GM03348 (cell line): ENCODE measurements around the gene C12orf57.

Source experiments
- DNase-seq: peaks from one replicate; pipeline ENCODE4 v3.0.0; 2012; ENCODE audit warnings: low spot score

Gene C12orf57

DNA sequence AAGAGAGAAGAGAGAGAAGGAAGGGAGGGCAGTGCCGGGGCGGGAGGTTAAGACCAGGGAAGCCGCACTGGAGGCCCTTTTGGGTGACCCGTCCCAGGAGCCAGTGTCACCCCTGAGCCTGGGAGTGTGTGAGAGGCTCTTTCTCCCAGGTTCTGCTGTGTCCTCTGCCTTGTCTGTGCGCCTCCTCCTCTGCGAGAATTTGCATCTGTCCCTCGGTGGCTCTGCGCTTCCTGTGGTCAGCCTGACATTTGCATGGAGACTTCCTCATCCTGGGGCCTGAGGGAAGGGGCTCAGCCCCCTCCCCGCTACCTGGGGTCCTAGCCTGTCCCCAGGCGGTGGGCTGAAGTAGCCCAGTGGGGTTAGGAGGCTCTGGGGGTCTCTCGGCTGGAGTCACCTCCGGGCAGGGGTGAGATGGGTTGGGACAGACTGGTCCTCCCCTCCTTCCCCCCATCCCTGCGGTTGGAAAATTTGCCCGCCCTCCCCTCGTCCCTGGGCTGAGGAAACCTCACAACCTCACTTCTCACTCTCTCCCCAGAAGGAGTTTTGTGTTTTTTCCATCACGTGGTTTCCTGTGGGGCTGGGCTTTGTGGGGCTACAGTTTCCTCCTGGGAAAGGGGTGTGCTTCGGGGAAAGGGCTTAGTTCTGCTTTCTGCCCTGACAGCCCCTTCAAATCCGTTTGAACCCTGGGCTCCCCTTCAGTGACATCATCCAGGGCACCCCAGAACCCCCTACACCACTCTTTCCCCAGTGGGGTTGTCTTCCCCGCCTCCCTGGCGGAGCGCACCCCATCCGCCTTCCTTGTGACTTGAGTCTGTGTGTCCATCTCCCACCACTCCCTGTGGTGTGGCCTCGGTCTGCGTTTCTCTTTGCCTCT lies 9.9 kb downstream of the C12orf57 start:
- no peak for DNase-seq

DNA sequence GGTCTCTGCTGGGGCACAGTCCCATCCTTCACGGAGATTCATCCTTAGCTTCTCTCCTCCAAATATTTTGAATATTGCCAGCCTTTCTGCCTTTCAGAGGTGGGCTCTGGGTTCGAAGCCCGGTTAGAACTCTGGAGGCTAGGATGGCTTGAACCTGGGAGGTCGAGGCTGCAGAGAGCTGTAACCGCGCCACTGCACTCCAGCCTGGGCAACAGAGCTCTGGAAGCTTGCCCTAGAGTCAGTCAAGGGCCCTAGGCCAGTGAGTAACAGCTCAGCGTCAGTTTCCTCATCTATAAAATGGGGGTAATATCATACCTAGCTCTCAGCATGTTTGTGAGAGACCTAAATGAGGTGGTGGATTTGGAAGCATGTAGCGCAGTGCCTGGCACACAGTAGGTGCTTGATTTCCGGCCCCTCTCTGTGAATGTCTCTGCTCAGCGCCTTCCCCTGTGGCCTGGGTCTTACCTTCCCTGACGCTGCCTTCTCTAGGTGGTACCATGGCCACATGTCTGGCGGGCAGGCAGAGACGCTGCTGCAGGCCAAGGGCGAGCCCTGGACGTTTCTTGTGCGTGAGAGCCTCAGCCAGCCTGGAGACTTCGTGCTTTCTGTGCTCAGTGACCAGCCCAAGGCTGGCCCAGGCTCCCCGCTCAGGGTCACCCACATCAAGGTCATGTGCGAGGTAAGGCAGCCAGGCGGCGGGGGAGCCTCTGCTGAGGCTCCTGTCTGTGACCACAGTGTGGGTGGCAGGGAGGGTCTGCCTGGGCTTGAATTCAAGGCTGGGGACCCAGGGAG lies 10.7 kb downstream of the C12orf57 start:
- DNase-seq = no peak

DNA sequence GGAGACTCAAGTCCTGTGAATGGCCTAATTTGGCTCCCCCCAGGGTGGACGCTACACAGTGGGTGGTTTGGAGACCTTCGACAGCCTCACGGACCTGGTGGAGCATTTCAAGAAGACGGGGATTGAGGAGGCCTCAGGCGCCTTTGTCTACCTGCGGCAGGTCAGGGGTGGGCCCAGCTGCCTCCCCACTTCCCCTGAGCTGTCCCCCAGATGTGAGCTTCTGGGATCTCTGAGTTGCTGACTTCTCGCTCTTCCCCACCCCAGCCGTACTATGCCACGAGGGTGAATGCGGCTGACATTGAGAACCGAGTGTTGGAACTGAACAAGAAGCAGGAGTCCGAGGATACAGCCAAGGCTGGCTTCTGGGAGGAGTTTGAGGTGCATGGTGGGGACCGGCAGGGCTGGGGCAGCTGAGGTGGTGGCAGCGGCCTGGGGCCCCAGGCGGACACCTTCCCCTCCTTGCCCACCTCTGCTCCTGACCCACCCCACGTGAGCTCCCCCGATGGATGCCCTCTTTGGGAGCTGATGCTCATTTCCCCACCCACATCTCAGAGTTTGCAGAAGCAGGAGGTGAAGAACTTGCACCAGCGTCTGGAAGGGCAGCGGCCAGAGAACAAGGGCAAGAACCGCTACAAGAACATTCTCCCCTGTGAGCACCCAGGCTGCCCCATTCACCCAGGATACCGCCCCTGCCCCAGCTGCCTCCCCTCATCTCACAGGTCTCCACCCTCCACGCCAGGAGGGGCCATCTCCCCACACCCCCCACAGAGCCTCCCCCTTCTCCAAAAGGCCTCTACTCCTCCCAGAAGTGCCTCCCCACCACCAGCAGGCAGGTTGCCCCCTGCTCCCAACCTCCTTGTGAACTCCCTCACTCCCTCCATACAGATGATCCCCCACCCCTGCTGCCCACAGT lies 11.5 kb downstream of the C12orf57 start:
- DNase-seq = no peak

DNA sequence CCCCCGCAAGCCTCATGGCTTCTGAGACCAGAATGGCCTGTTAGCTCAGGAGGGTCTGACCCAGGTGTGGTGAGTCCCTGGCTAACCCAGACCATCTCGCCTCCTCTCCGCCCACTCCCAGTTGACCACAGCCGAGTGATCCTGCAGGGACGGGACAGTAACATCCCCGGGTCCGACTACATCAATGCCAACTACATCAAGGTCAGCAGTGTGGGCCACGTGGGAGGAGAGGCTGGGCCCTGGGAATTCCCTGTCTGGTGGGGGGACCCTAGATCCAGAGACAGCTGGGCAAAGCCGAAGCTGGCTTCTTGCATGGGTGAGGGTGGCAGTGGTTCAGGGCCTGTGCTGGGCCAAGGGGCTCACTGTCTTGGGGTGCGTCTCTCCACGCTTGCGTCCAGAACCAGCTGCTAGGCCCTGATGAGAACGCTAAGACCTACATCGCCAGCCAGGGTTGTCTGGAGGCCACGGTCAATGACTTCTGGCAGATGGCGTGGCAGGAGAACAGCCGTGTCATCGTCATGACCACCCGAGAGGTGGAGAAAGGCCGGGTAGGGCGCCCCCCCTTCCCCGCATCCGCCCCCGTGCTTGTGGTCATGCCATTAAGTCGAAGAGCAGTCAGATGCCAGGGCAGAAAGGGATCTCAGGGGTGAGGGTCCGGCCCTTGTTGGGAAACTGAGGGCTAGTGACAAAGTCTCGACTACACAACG lies 12.4 kb downstream of the C12orf57 start:
- no peak for DNase-seq

DNA sequence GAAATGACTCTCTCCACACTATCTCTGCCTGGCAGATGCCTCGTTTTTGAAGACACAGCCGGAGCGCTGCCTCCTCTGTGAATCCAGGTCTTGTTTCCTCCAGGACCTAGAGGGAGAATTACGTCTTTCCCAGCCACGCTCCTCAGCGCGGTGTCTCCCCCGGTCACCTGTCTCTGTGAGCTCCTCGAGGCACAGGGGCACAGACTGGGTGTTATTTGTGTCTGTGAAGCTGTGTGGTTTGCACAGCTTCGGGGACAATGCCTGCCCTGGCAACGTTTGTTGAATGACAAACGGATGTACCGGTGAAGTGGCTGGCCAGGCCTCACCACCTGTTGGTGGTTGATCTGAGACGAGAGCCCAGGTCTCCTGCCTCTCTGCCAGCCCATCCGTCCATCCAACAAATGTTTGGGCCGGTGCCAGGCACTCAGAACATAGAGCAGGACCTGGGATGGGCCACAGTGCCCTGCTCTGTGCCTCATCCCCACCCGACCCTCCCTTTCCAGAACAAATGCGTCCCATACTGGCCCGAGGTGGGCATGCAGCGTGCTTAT lies 13.4 kb downstream of the C12orf57 start:
- DNase-seq = no peak

DNA sequence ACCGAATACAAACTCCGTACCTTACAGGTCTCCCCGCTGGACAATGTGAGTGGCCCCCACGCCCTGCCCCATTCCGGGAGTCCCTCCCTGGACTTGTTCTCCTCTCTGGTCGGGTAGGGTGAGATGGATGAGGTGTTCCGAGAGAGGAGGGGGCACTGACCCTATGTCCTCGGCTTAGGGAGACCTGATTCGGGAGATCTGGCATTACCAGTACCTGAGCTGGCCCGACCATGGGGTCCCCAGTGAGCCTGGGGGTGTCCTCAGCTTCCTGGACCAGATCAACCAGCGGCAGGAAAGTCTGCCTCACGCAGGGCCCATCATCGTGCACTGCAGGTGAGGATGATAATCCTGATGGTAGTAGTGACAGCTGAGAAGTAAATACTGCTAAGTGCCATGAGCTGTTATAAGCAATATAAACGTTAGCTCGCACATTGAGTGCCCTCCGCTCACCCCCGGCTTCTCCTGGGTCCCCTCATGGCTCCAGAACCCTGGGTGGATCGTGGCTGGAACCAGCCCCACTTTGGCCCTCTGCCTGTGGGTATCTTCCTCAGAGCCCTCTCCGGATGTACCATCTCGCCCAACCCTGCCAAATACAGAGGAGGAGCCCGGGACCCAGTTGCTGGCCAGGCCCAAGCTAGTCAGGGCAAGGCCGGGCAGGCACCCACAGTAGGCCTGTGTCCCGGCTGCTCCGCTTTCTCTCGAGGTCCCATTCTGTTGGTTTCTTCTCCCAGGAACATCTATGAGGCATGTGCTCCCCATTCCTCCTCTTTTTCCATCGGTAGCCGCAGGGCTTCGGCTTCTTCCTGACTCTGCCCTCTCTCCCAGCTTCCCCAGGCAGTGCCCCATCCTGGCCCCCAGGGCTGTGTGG lies 14.2 kb downstream of the C12orf57 start:
- no peak for DNase-seq

DNA sequence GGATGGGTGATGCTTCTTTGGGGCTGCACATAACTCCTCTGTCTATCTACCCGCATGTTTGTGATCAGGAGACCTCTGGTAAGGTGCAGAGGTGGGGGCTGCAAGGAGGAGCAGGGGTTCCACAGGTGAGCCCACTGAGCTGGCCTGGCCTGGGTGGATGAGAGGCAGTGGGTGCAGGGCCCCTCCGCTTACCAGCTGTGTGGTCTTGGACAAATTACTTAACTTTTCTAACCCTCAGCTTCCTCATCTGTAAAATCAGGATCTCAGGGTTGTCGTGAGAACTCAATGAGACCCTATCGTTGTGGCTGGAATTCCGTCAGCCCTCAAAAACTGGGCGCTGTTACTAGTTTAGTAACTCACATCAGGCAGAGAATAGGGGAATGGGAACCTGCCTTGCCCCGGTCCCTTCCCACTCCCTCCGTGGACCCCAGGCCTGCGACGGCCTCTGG lies 14.8 kb downstream of the C12orf57 start:
- no peak for DNase-seq

DNA sequence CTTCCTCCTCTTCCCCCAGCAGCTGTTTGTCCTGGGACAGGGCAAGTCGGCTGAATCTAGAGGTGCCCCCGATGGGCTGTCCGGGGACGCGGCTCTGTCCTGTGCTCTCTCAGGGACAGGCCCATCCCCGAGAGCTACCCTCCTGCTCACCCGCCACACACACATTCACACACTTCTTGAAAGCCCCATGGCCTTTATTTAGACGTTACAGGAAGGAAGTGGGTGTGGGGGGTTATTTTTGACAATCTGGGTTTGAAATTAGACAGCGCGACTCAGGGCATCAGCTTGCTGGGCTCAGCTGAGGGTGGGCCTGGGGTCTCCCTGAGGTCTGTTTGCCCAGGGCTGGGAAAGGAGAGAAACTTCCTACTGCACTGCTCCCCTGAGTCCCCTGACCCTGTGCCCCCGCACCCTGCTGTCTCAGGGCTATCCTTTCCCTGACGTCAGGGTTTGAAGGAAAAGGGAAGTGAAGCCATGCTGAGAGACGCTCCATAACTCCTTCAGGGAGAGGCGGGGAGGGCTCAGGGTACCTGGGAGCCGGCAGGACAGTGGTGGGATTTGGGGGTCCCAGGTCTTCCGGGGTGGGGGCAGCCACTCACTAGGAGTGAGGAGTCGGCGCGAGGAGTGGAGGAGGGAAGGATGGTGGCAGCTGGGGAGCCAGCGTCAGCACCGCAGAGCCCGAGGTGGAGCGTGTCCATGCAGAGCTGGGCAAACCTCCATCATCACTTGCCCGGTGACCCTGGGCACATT lies 15.4 kb downstream of the C12orf57 start:
- DNase-seq = no peak

DNA sequence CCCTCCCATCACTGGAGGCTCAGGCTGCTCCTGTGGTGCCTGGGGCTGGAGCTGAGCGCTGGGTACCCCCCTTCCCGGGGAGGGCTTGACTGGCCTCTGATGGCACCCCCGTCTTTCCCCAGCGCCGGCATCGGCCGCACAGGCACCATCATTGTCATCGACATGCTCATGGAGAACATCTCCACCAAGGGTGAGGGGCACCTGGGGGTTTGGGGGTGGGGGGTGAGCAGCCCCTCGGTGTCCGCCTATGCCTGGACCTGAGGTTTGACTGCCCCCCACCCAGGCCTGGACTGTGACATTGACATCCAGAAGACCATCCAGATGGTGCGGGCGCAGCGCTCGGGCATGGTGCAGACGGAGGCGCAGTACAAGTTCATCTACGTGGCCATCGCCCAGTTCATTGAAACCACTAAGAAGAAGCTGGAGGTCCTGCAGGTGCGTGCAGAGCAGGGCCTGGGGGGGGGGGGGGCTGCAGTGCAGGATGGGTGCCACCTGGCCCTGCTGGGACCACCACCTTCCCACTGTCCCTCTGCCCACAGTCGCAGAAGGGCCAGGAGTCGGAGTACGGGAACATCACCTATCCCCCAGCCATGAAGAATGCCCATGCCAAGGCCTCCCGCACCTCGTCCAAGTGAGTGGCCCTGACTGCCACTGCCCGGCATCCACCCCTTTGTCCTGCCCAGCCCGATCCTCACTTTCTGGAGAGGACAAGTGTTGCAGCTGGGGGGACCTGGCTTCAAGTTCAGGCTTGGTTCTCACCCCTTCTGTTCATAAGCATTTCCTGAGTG lies 16.2 kb downstream of the C12orf57 start:
- DNase-seq = no peak

DNA sequence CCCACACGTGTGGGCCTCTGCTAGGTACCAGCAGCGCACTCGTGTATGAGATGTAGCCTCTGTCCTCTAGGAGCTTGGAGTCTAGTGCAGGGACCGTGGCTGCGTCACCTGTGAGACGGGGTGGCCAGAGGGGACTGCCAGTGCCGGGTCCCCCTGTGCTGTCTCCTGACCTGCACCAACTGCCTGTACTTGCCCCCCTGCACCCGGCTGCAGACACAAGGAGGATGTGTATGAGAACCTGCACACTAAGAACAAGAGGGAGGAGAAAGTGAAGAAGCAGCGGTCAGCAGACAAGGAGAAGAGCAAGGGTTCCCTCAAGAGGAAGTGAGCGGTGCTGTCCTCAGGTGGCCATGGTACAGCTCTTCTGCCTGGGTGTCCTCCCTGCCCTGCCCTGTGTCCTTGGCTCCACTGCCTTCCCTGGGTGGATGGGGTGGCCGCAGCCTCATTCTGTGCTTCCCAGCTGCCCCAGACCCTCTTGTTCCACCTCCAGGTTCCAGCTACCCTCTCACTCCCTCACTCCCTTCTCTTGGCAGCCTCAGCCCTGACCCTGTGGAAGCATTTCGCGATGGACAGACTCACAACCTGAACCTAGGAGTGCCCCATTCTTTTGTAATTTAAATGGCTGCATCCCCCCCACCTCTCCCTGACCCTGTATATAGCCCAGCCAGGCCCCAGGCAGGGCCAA lies 16.9 kb downstream of the C12orf57 start:
- DNase-seq = no peak

DNA sequence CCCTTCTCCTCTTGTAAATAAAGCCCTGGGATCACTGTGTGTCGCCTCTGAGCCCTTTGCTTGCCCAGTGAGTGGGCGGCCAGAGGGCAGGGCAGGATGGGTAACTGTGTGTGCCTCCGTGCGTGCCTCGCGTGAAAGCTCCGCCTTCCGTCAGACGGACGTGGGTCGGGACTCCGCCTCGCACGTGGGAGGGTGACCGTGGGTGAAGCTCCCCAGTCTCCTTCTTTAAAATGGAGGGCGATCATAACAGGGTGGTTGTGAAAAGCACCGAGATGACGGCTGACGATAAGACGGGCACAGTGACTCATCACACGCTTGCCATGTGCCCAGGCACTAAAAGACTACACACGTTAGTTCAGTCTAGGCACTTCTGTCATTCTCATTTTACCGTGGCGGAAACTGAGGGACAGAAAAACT lies 17.5 kb downstream of the C12orf57 start:
- DNase-seq = no peak

DNA sequence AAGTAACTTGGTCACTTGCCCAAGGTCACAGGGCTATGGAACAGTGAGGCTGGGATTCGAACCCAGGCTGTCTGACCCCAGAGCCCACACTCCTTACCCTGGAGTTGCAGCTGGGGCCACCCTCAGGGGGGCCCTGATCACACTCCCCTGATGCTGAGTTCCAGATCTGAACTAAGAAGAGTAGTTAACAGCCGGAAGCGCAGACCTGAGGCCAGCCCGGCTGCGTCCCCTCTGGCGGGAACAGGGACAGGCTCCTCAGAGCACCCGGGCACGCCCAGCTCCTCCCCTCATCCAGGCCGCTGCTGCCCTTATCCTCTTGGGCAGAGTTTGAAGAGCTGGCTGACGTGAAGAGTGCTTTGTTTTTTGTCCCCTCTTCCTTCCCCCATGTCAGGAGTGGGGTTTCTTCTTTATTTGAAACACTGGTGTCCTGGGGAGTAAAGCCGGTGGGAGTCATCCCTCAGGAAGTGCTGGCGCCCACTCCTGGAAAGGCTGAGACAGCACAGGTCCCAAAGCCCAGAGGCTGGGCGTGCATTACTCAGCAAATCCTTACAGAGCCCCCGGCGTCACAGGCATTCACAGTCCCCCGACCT lies 18.0 kb downstream of the C12orf57 start:
- peak; percentile 80 for DNase-seq

DNA sequence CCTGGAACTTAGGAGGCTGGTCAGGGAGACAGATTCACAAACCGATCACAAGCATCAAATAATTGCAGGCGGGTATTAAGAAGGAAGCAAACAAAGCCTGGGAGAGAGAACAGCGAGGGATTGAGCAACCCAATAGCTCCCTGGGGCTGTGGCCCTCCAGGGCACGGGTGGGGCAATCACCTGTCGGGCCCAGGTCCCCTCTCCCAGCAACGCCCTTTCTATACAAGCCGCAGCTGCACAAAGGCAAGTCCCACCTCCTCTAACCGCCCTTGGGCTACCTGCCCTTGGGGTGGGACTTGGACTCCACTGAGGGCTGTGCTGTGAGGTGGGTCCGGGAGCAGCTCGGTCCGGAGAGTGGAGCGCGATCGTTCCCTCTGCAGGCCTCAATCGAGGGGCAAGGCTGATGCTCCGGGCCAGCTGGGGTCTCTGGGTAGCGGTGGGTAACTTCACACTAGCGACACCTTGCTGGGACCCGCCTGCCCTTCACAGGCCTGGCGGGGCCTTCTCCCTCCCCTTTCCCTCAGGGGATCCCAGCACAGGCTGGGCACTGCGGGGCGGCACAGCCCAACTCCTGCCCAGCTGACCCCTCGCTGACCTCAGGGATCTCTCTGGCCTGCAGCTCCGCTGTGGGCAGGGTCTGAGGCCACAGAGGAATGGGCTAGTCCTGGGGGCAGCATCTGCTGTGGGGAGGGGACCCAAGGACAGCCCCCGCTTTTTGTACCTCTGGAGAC lies 18.6 kb downstream of the C12orf57 start:
- DNase-seq = no peak

DNA sequence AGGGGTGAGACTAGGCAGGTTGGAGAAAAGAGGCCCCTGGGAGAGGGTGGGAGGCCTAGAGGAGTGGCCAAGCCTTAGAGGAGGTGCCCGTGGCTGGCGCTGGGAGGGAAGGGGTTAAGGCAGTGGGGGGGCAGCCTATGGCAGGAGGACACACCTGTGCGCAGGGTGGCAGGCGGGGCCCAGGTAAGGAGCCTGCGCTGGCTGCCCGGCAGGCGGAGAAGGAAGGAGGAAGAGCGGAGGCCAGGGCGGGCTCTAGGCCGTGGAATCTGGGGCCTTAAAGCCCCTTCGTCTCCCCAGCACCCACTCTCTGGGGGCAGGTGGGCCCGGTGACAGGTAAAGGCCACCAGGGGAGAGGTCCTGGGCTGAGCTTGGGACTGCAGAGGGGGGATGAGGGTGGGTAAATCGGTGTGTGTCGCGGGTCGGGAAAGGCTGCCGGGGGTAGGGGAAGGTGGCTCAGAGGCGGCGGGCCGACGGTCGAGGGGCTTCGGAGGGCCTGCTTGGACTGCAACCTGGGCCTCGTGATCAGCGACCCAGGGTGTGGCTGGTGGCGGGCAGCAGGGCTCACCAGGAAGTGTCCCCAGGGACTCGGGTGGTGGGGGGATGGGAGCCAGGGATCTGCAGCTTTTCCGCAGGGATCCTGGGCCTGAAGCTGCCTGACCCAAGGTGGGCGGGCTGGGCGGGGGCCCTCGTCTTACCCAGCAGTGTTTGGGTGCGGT lies 19.4 kb downstream of the C12orf57 start:
- no peak for DNase-seq

DNA sequence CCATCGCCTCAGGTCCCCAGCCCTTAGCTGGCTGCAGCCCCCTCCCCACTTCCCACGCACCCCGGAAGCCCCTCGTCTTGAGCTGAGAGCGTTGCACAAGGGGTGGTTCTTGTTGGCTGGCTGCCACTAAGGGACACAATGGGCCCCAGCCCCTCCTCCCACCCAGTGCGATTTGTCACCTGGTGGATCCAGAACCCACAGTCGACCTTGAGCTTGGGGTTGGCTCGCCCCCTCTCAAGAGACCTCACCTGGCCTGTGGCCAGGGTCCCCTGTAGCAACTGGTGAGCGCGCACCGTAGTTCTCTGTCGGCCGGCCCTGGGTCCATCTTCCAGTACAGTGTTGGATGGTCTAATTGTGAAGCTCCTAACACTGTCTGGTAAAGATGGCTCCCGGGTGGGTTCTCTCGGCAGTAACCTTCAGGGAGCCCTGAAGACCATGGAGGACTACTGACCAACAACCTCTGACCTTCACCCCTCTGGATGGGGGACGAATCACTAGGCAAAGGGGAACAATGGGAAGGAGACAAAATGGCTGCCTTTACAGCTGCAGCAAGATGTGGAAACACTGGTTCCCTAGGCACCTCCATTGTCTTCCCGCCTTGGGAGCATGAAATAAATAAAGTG lies 20.1 kb downstream of the C12orf57 start:
- no peak for DNase-seq

DNA sequence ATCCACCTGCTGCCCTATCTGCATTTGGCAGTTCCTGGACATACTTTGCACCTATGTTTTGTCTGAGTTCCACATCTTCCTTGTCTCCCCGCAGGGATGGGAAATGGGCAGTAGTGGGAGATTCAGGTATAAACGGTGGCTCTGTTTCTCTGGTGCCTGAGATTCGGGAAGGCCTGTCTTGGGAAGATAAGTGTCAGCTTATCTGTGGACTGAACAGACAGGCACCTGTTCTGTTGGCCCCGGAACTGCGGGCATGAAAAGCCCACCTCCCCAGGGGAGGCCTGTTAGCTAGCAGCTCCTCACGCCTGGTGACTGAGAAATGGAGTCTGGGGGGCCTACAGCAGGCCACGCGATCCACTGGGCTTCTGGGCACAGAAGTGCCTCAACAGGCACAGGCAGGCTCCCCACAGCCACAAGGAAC lies 20.8 kb downstream of the C12orf57 start:
- no peak for DNase-seq
